H1 (cell line): ENCODE measurements around the gene PPP1R14C. TPM values are rescaled to one million over a fixed set of nuclear protein-coding genes. Genes with fewer than 3 reads are reported as not detected.

Experiments
- CTCF ChIA-PET: fragments of 300-600 bp; sonication (Branson Sonifier 250); formaldehyde crosslinking; loops from one replicate; lab custom pipeline; 2021; ENCODE audit not compliant: partially characterized antibody; lab: Charles Lee
- POLR2A ChIA-PET: fragments of 300-600 bp; sonication (Branson Sonifier 250); formaldehyde crosslinking; loops from one replicate; lab custom pipeline; 2021; ENCODE audit warnings: inconsistent platforms; ENCODE audit not compliant: partially characterized antibody; lab: Charles Lee
- DNase-seq, 2 experiments: peaks; one replicate each; pipeline versions ENCODE4 v3.0.0 to v3.0.0-alpha.2; 2010 to 2022; ENCODE audit warnings: low spot score in 2 of 2, low read depth in 1 of 2, mixed read lengths in 1 of 2
- FAIRE-seq: peaks from 2 replicates; lab custom pipeline; 2011; peaks lifted over from hg19 to GRCh38; lab: Jason Lieb, UNC
- H2AFZ ChIP-seq: 2 replicates; pipeline ENCODE4 v1.8.1; 2012; ENCODE audit warnings: low read length, inconsistent platforms
- H2AK5ac ChIP-seq: 2 replicates; pipeline ENCODE4 v1.6.1; 2013; ENCODE audit warnings: low read depth, low read length
- H2BK120ac ChIP-seq: replicated peaks from 2 replicates; pipeline ENCODE3; 2013; ENCODE audit warnings: low read depth, low read length, inconsistent platforms
- H2BK12ac ChIP-seq: 2 replicates; pipeline ENCODE4 v1.6.1; 2013; ENCODE audit warnings: low read depth, low read length
- H2BK15ac ChIP-seq: 2 replicates; pipeline ENCODE4 v1.6.1; 2013; ENCODE audit warnings: low read length
- H2BK20ac ChIP-seq: 2 replicates; pipeline ENCODE4 v1.6.1; 2013; ENCODE audit warnings: low read length
- H2BK5ac ChIP-seq: 2 replicates; pipeline ENCODE4 v1.6.1; 2013; ENCODE audit warnings: low read depth, low read length
- H3K14ac ChIP-seq: 2 replicates; pipeline ENCODE4 v1.6.1; 2013; ENCODE audit warnings: inconsistent platforms; ENCODE audit not compliant: insufficient read length
- H3K18ac ChIP-seq: 2 replicates; pipeline ENCODE4 v1.6.1; 2013; ENCODE audit warnings: low read length; ENCODE audit errors: extremely low read depth
- H3K23ac ChIP-seq: 2 replicates; pipeline ENCODE4 v1.6.1; 2013; ENCODE audit warnings: inconsistent platforms; ENCODE audit not compliant: insufficient read length
- H3K23me2 ChIP-seq: 2 replicates; pipeline ENCODE4 v1.6.1; 2013; ENCODE audit warnings: low read depth, low read length
- H3K27ac ChIP-seq: 2 replicates; pipeline ENCODE4 v1.6.1; 2011; ENCODE audit warnings: low read depth, low read length, inconsistent platforms
- H3K27me3 ChIP-seq, 4 experiments: replicated peaks in 1 of 4; 1 replicate in 1 of 4; 2 replicates in 3 of 4; pipeline versions ENCODE4 v1.6.1 to v1.8.1; 2011 to 2013; ENCODE audit warnings: low read length in 3 of 4, mild to moderate bottlenecking in 3 of 4, inconsistent platforms in 2 of 4, mixed read lengths in 2 of 4, moderate library complexity in 1 of 4; ENCODE audit not compliant: control insufficient read depth in 3 of 4, insufficient read depth in 3 of 4; ENCODE audit errors: extremely low read depth in 1 of 4
- H3K36me3 ChIP-seq, 4 experiments: 2 replicates each; pipeline versions ENCODE4 v1.6.1 to v1.8.1; 2011 to 2013; ENCODE audit warnings: mild to moderate bottlenecking in 4 of 4, low read length in 3 of 4, moderate library complexity in 2 of 4, control low read depth in 1 of 4, inconsistent platforms in 1 of 4; ENCODE audit not compliant: insufficient read depth in 4 of 4, control insufficient read depth in 2 of 4
- H3K4ac ChIP-seq: replicated peaks from 2 replicates; pipeline ENCODE3; 2013; ENCODE audit warnings: low read length, low read depth, mixed read lengths, inconsistent platforms; ENCODE audit not compliant: insufficient read length
- H3K4me1 ChIP-seq, 4 experiments: replicated peaks in 1 of 4; 1 replicate in 1 of 4; 2 replicates in 3 of 4; pipeline versions ENCODE4 v1.6.1 to v1.8.1; 2011 to 2013; ENCODE audit warnings: low read length in 3 of 4, inconsistent platforms in 2 of 4, mixed read lengths in 1 of 4; ENCODE audit not compliant: insufficient read depth in 4 of 4, control insufficient read depth in 3 of 4
- H3K4me2 ChIP-seq, 2 experiments: 2 replicates each; pipeline versions ENCODE4 v1.6.1 to v1.8.1; 2011 to 2013; ENCODE audit warnings: low read depth in 2 of 2, low read length in 2 of 2, control low read depth in 1 of 2, inconsistent platforms in 1 of 2, mild to moderate bottlenecking in 1 of 2; ENCODE audit not compliant: insufficient read depth in 1 of 2
- H3K4me3 ChIP-seq, 4 experiments: fragments of 200-600, 300-600 bp in 1 of 4; sonication (generic), shearing (Covaris generic), sonication (Bioruptor Twin) in 1 of 4; 2 replicates each; pipeline versions ENCODE4 v1.5.1 to v1.8.1; 2011 to 2016; ENCODE audit warnings: low read length in 4 of 4, low read depth in 3 of 4, control low read depth in 2 of 4, inconsistent platforms in 2 of 4, mild to moderate bottlenecking in 2 of 4, mixed read lengths in 1 of 4, moderate library complexity in 1 of 4; ENCODE audit not compliant: insufficient read depth in 2 of 4; ENCODE audit errors: extremely low read depth in 1 of 4
- H3K56ac ChIP-seq: replicated peaks from 2 replicates; pipeline ENCODE3; 2013; ENCODE audit warnings: low read depth, mild to moderate bottlenecking, mixed read lengths, low read length, inconsistent platforms; ENCODE audit not compliant: insufficient read length
- H3K79me1 ChIP-seq: 2 replicates; pipeline ENCODE4 v1.6.1; 2013; ENCODE audit warnings: low read depth, low read length, control low read depth
- H3K79me2 ChIP-seq, 2 experiments: 2 replicates each; pipeline versions ENCODE4 v1.6.1 to v1.8.1; 2012 to 2013; ENCODE audit warnings: low read length in 2 of 2, mild to moderate bottlenecking in 2 of 2, inconsistent platforms in 1 of 2; ENCODE audit not compliant: insufficient read depth in 2 of 2, control insufficient read depth in 1 of 2
- H3K9ac ChIP-seq, 4 experiments: replicated peaks in 1 of 4; 1 replicate in 1 of 4; 2 replicates in 3 of 4; pipeline versions ENCODE4 v1.6.1 to v1.8.1; 2011 to 2013; ENCODE audit warnings: low read depth in 3 of 4, low read length in 3 of 4, control low read depth in 2 of 4, mild to moderate bottlenecking in 2 of 4, moderate library complexity in 2 of 4, inconsistent platforms in 1 of 4; ENCODE audit errors: extremely low read depth in 1 of 4
- H3K9me3 ChIP-seq, 2 experiments: 2 replicates each; pipeline versions ENCODE4 v1.6.1 to v1.8.1; 2012 to 2013; ENCODE audit warnings: mild to moderate bottlenecking in 2 of 2, moderate library complexity in 2 of 2, control low read depth in 1 of 2, inconsistent platforms in 1 of 2, low read depth in 1 of 2, low read length in 1 of 2, mixed read lengths in 1 of 2; ENCODE audit not compliant: insufficient read depth in 2 of 2
- H4K20me1 ChIP-seq, 2 experiments: replicated peaks in 1 of 2; 2 replicates each; pipeline versions ENCODE3 to v1.8.1; 2011 to 2013; ENCODE audit warnings: inconsistent platforms in 2 of 2, low read length in 2 of 2, mild to moderate bottlenecking in 1 of 2; ENCODE audit not compliant: insufficient read depth in 2 of 2, control insufficient read depth in 1 of 2
- H4K5ac ChIP-seq: 2 replicates; pipeline ENCODE4 v1.6.1; 2013; ENCODE audit warnings: low read length, low read depth, mixed read lengths, inconsistent platforms; ENCODE audit not compliant: insufficient read length
- H4K8ac ChIP-seq: 2 replicates; pipeline ENCODE4 v1.8.0; 2013; ENCODE audit warnings: mild to moderate bottlenecking, moderate library complexity, low read length, inconsistent platforms; ENCODE audit not compliant: insufficient read depth; ENCODE audit errors: extremely low read depth
- H4K91ac ChIP-seq: replicated peaks from 2 replicates; pipeline ENCODE3; 2013; ENCODE audit warnings: low read length, mixed read lengths, inconsistent platforms; ENCODE audit not compliant: insufficient read length
- ATF2 ChIP-seq: IDR thresholded peaks from 2 replicates; pipeline ENCODE4 v1.6.1; 2012; ENCODE audit warnings: low read length, inconsistent platforms
- BACH1 ChIP-seq: IDR thresholded peaks from 2 replicates; pipeline ENCODE4 v1.6.1; 2012; ENCODE audit warnings: low read length, improper control_type of control experiment
- CEBPB ChIP-seq: IDR thresholded peaks from 2 replicates; pipeline ENCODE4 v1.6.1; 2012; ENCODE audit warnings: low read depth, low read length
- JUN ChIP-seq: IDR thresholded peaks from 2 replicates; pipeline ENCODE4 v1.6.1; 2011; ENCODE audit warnings: low read depth, mild to moderate bottlenecking, improper control_type of control experiment, low read length
- KDM4A ChIP-seq: IDR thresholded peaks from one replicate; pipeline ENCODE4 v1.7.1; 2012; ENCODE audit warnings: low read depth, mild to moderate bottlenecking, moderate library complexity, low read length, inconsistent platforms; ENCODE audit not compliant: severe bottlenecking
- NANOG ChIP-seq: IDR thresholded peaks from 2 replicates; pipeline ENCODE4 v1.6.1; 2011; ENCODE audit warnings: low read length, low read depth, mild to moderate bottlenecking, inconsistent platforms; ENCODE audit not compliant: insufficient read depth, poor library complexity, severe bottlenecking
- RBBP5 ChIP-seq: IDR thresholded peaks from 2 replicates; pipeline ENCODE4 v1.7.1; 2012; ENCODE audit warnings: low read depth, mild to moderate bottlenecking, inconsistent platforms, low read length, moderate library complexity, borderline replicate concordance
- RFX5 ChIP-seq: IDR thresholded peaks from 2 replicates; pipeline ENCODE4 v1.6.1; 2011; ENCODE audit warnings: low read depth, low read length, improper control_type of control experiment, borderline replicate concordance
- SIRT6 ChIP-seq: IDR thresholded peaks from one replicate; pipeline ENCODE4 v1.7.1; 2012; ENCODE audit warnings: low read length, inconsistent platforms
- SP1 ChIP-seq: IDR thresholded peaks from 2 replicates; pipeline ENCODE4 v1.6.1; 2011; ENCODE audit warnings: low read depth, low read length
- TCF12 ChIP-seq: IDR thresholded peaks from 2 replicates; pipeline ENCODE4 v1.6.1; 2011; ENCODE audit warnings: low read depth, mild to moderate bottlenecking, low read length
- YY1 ChIP-seq: IDR thresholded peaks from 2 replicates; pipeline ENCODE4 v1.6.1; 2011; ENCODE audit warnings: low read depth, mild to moderate bottlenecking, low read length
- WGBS, 2 experiments: shearing (Covaris generic) in 1 of 2; methylation state at CpG; one replicate each; pipeline versions ENCODE4 v1.1.6 to v1.1.7; 2013 to 2015; ENCODE audit warnings: low lambda C conversion rate in 2 of 2, mixed read lengths in 2 of 2, inconsistent platforms in 1 of 2, low coverage in 1 of 2, missing lambda C conversion rate in 1 of 2; ENCODE audit not compliant: insufficient replicate concordance in 2 of 2, insufficient coverage in 1 of 2, insufficient read length in 1 of 2; ENCODE audit errors: extremely low coverage in 1 of 2, missing lambda C conversion rate in 1 of 2; 5-methylcytosine and 5-hydroxymethylcytosine counted together
- polyA plus RNA-seq, 7 experiments: library from polyadenylated mRNA; depleted of rRNA in 3 of 7; stranded (reverse) in 5 of 7; unstranded in 2 of 7; fragments of >200 nt in 5 of 7; fragments of 200-250 nt in 2 of 7; gene quantifications; 1 replicate in 5 of 7; 2 replicates in 1 of 7; 4 replicates in 1 of 7; pipeline versions ENCODE4 v1.2.1 to v1.2.3, GENCODE V29; 2011 to 2013; ENCODE audit warnings: missing spikeins in 2 of 7, mixed read lengths in 2 of 7
- total RNA-seq: library from RNA; stranded (reverse); fragmentation: NEBNext Ultra II Directional; extraction: Animal tissue kit (Norgen Biotek cat#: 25700); gene quantifications from 2 replicates; pipeline ENCODE4 v1.2.1, GENCODE V29; 2021
- TF ChIP-seq, protein P1 (sequence below): IDR thresholded peaks from 2 replicates; pipeline ENCODE4 v1.6.1; 2011; ENCODE audit warnings: low read length, improper control_type of control experiment

The PPP1R14C gene
- total and polyA plus RNA-seq, 2 of the 8 experiments (the other 6 are each of a cell fraction or from before 2014, with no cell fraction given): 0.30 to 0.61 TPM

GRCh38 chr6:150112233-150112632 lies 30.6 kb upstream of the PPP1R14C start:
- ChIA-PET CTCF (interaction anchor here (1.6 kb wide), 1 partner anchor 31 kb away, joined by 3 read pairs; no protein-coding TSS in a partner anchor), POLR2A (no interaction called here)
- Histone ChIP-seq H3K79me2 (no peaks in the 10 kb centered on the region), H3K27ac (no peak overlapping the region), H2BK12ac (no peak overlapping the region), H3K79me1 (no peaks in the 10 kb centered on the region), H3K56ac (no peak overlapping the region), H3K4ac (no peak overlapping the region), H3K14ac (no peak overlapping the region), H3K27me3 (no peaks in the 10 kb centered on the region), H2AK5ac (no peak overlapping the region), H4K91ac (no peak overlapping the region), H2AFZ (no peak overlapping the region), H4K20me1 (no peaks in the 10 kb centered on the region), H2BK20ac (no peak overlapping the region), H2BK15ac (no peak overlapping the region), H2BK5ac (no peak overlapping the region), H3K9me3 (peaks cover 0 to 4% of the 10 kb centered on the region in 2 experiments; a peak in 1 of 4 replicates), H3K18ac (no peak overlapping the region), H3K4me2 (no peak overlapping the region), H2BK120ac (no peak overlapping the region), H3K4me1 (no peaks in the 10 kb centered on the region), H3K4me3 (no peak overlapping the region), H3K23ac (no peak overlapping the region), H4K5ac (no peak overlapping the region), H4K8ac (no peak overlapping the region), H3K9ac (no peak overlapping the region), H3K36me3 (no peaks in the 10 kb centered on the region), H3K23me2 (no peaks in the 10 kb centered on the region; the same call in 1 of the 2 replicates)
- WGBS, 2 experiments: 94% methylated on average over 6 of the region's 6 CpGs; no CpG with 5 or more reads in 1 of the 2 experiments
- no peak for DNase-seq
- no peak for FAIRE-seq
- no peak for TF ChIP-seq SIRT6
- TF ChIP-seq CEBPB: no peak
- TF ChIP-seq RFX5: no peak
- TF ChIP-seq KDM4A: no peak
- no peak for TF ChIP-seq RBBP5
- no peak for TF ChIP-seq NANOG
- TF ChIP-seq JUN: no peak
- TF ChIP-seq BACH1: no peak
- TF ChIP-seq TCF12: no peak
- no peak for TF ChIP-seq ATF2
- TF ChIP-seq, protein P1, sequence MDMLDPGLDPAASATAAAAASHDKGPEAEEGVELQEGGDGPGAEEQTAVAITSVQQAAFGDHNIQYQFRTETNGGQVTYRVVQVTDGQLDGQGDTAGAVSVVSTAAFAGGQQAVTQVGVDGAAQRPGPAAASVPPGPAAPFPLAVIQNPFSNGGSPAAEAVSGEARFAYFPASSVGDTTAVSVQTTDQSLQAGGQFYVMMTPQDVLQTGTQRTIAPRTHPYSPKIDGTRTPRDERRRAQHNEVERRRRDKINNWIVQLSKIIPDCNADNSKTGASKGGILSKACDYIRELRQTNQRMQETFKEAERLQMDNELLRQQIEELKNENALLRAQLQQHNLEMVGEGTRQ: no peak
- no peak for TF ChIP-seq YY1
- TF ChIP-seq SP1: no peak
